NB4 (cell line): Measurements from ENCODE around the gene ZFP92.

Experiments
- DNase-seq: peaks from one replicate; pipeline ENCODE4 v3.0.0; 2010; ENCODE audit warnings: low read depth
- H3K4me3 ChIP-seq: one replicate; pipeline ENCODE4 v1.5.1; 2011; ENCODE audit warnings: mild to moderate bottlenecking, low read depth, low read length, moderate library complexity
- MYC ChIP-seq: IDR thresholded peaks from 2 replicates; pipeline ENCODE4 v1.6.1; 2011; ENCODE audit warnings: low read depth, low read length
- POLR2A ChIP-seq: IDR thresholded peaks from 2 replicates; pipeline ENCODE4 v1.6.1; 2011; ENCODE audit warnings: mild to moderate bottlenecking; ENCODE audit not compliant: insufficient read length; ENCODE audit errors: extremely low read depth
- TF ChIP-seq, protein P1 (sequence below): IDR thresholded peaks from one replicate; pipeline ENCODE4 v1.5.1; 2012; ENCODE audit warnings: low read depth, low read length
- TF ChIP-seq, protein P2 (sequence below): IDR thresholded peaks from 2 replicates; pipeline ENCODE4 v1.6.1; 2011; ENCODE audit warnings: low read depth, low read length

ZFP92 gene

DNA sequence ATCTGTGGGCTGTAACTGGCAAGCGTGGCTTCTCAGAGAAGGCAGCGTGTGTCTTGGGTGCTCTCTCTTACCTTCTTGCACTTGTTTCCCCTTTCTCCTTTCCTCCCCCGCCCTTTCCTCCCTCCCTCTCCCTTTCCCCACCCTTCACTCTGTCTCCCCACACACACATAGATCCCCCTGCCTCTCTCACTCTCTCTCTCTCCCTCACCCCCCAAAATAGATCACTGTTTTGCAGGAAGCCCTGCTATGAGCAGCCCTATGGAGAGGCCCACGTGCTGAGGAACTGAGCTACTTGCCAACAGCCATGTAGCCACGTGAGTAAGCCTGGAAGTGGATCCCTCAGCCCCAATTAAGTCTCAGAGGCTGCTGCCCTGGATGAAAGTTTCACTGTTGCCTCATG, 5.8 kb upstream of the ZFP92 start:
- no peak overlapping the region for H3K4me3 ChIP-seq
- no peak for TF ChIP-seq MYC
- no peak for TF ChIP-seq POLR2A
- TF ChIP-seq, protein P1, sequence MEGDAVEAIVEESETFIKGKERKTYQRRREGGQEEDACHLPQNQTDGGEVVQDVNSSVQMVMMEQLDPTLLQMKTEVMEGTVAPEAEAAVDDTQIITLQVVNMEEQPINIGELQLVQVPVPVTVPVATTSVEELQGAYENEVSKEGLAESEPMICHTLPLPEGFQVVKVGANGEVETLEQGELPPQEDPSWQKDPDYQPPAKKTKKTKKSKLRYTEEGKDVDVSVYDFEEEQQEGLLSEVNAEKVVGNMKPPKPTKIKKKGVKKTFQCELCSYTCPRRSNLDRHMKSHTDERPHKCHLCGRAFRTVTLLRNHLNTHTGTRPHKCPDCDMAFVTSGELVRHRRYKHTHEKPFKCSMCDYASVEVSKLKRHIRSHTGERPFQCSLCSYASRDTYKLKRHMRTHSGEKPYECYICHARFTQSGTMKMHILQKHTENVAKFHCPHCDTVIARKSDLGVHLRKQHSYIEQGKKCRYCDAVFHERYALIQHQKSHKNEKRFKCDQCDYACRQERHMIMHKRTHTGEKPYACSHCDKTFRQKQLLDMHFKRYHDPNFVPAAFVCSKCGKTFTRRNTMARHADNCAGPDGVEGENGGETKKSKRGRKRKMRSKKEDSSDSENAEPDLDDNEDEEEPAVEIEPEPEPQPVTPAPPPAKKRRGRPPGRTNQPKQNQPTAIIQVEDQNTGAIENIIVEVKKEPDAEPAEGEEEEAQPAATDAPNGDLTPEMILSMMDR = no peak
- TF ChIP-seq, protein P2, sequence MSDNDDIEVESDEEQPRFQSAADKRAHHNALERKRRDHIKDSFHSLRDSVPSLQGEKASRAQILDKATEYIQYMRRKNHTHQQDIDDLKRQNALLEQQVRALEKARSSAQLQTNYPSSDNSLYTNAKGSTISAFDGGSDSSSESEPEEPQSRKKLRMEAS = no peak
- DNase-seq = no peak

DNA sequence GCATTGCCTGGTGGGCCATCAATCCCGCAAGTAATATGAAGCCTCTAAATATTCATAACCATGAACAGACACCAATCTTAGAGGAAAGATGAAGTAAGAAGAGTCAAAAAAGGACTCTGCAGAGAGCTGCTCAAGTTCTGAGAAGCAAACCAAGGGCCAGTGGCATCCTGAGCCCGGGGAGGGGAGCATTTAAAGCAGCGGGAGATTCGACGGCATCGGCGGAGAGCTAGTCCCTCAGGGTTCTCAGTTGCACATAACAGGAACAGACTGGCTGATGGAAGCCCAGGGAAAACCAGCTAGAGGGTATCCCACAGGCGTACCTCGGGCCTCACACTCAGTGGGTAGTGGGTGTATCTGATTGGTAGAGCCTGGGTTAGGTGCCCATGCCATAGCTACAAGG, 5.3 kb upstream of the ZFP92 start:
- no peak overlapping the region for H3K4me3 ChIP-seq
- DNase-seq = no peak
- TF ChIP-seq MYC = no peak
- TF ChIP-seq, protein P1 = no peak
- TF ChIP-seq POLR2A = no peak
- TF ChIP-seq, protein P2 = no peak

DNA sequence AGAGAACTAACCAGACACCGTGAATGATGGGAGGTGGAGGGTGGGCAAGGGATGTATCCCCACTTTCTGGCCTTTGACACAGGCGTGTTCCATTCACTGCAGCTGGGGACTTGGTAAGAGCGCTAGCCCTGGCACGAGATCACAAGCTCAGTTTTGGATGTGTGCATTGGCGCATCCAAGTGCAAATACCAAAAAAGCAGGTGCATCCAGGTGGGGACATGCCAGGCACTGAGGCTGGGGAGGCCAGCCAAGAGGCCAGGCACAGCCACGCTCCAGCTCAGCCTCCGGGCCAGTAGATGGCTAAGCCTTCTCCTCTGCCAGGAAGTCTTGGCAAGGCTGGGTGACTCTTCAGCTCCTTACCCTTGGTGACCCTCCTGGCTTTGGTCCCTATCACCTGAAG, 4.4 kb upstream of the ZFP92 start:
- TF ChIP-seq, protein P1 = no peak
- H3K4me3 ChIP-seq = no peak overlapping the region
- no peak for DNase-seq

DNA sequence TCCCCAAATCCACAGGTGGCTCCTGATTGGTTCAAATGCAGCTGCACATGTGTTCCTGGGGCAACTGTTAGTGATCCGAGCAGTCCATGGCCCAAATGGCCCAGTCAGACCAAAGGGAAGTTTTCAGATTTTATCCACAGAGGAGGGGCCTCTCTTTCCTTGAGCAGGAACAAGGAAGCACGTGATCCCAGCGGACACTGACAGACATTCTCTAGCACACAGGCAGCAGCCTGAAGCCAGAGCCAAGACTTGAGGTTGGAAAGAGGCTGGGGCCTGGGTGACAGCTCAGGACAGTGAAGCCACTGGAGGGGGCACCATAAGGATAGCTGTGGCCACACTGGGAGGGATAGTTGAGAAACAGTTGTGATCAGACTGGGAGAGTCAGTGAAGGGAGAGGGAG, 3.5 kb upstream of the ZFP92 start:
- no peak overlapping the region for H3K4me3 ChIP-seq
- DNase-seq = no peak
- no peak for TF ChIP-seq MYC
- TF ChIP-seq, protein P1 = no peak
- TF ChIP-seq POLR2A = no peak
- TF ChIP-seq, protein P2 = no peak

DNA sequence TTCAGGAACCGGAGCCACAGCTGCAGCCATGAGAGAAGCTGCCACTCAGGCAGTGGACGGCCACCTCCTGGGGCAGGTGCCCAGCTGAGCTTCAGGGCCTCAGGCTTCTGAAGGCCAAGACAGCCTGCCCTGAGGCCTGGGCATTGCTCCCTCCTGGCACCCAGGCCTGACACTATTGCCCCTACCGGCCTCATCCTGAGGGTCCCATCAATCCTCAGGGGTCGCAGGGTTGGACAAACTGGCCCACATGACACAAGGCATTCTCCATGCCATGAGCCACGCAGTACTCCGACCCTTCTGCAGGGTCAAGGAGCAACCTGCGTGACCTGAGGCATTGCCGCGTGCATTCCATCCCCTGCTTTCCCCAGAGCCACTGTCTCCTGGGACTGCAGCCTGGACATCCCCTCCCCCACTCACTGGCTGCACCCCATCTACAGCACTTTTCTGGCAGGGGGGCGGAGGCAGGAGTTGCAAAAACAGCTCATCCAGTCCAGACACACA, 3.0 kb upstream of the ZFP92 start:
- no peak for TF ChIP-seq POLR2A
- TF ChIP-seq, protein P2 = no peak
- no peak for TF ChIP-seq MYC
- TF ChIP-seq, protein P1 = no peak
- no peak overlapping the region for H3K4me3 ChIP-seq
- DNase-seq = no peak

DNA sequence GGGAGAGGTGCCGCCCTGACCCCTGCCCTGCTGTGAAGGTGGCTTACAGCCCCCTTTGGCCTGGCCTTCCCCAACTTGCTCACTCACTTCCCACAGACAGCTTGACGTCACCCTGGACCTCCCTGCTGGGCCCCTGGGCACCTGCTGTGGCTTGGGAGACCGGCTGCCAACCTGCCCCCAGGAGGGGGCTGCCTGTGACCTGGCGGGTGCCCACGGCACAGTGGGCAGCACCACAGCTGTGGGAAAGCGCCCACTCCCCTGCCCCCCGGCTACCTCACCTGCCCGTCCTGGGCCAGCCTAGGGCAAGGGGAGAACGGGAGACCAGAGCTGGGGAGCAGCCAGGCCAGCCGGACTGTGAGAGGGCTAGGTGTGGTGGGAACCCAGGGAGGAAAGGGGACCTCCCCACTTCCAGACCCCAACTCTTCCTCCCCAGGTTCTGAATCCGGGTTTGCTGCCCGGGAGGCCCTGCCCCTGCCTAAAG, 2.4 kb upstream of the ZFP92 start:
- H3K4me3 ChIP-seq = no peak overlapping the region
- DNase-seq = no peak
- TF ChIP-seq POLR2A = no peak
- TF ChIP-seq, protein P2 = no peak
- TF ChIP-seq, protein P1 = no peak
- TF ChIP-seq MYC = no peak
